Measurements from ENCODE around the gene MTUS2. TPM values are rescaled to one million over a fixed set of nuclear protein-coding genes. Genes with fewer than 3 reads are reported as not detected.

The MTUS2 gene
- total RNA-seq, 4 donors from 2014 or later = 0.16 to 0.75 (median 0.24) TPM

- peaks cover 12% of the 10 kb centered on the region for H3K27me3 ChIP-seq
- intact Hi-C loops (cut with DNase I; ENCODE audit: low total_unique reads) = loop anchor here (5.0 kb wide), 1 partner anchor 607 kb away; no protein-coding TSS in a partner anchor
- peaks cover 0 to 7% (median 4%) of the 10 kb centered on the region in 4 donors for H3K4me1 ChIP-seq
- no peak overlapping the region for H3K27ac ChIP-seq
- 80 to 88% methylated on average over 1 to 17 of the region's 17 CpGs for WGBS, 2 donors (ENCODE audit: low coverage in 1 of 2)
- H3K36me3 ChIP-seq = no peaks in the 10 kb centered on the region
- H3K4me3 ChIP-seq = no peak overlapping the region
- no peaks in the 10 kb centered on the region for H3K9me3 ChIP-seq
- no peak for TF ChIP-seq EP300 (IDR thresholded peaks at IDR 0.05; ENCODE audit: low read depth)
- TF ChIP-seq POLR2AphosphoS5 (IDR thresholded peaks at IDR 0.05) = no peak
- TF ChIP-seq POLR2A (IDR thresholded peaks at IDR 0.05) = no peak
- TF ChIP-seq CTCF (IDR thresholded peaks at IDR 0.05) = no peak
- DNase-seq = no peak
- in situ Hi-C loops (cut with MboI; ENCODE audit: low pct_ligation_motif_present in 1 of 4, low pct_unique_long_range_greater_than_20kb in 1 of 4, low sequenced_read_pairs in 3 of 4) = loop anchor here (10.0 to 25.0 kb wide), 4 partner anchors 199 to 609 kb away; no protein-coding TSS in a partner anchor
Observed at GRCh38 chr13:29505511-29505910, 685.4 kb downstream of the MTUS2 start.

GRCh38 chr13:29505950-29506349, 685.8 kb downstream of the MTUS2 start:
- intact Hi-C loops (cut with DNase I; ENCODE audit: low total_unique reads) = loop anchor here (5.0 kb wide), 1 partner anchor 606 kb away; no protein-coding TSS in a partner anchor
- Histone ChIP-seq H3K9me3 (no peaks in the 10 kb centered on the region), H3K27me3 (peaks cover 12% of the 10 kb centered on the region), H3K4me3 (no peak overlapping the region), H3K27ac (no peak overlapping the region), H3K4me1 (peaks cover 0 to 7% (median 4%) of the 10 kb centered on the region in 4 donors), H3K36me3 (no peaks in the 10 kb centered on the region)
- TF ChIP-seq POLR2AphosphoS5 (IDR thresholded peaks at IDR 0.05) = no peak
- no peak for TF ChIP-seq EP300 (IDR thresholded peaks at IDR 0.05; ENCODE audit: low read depth)
- TF ChIP-seq POLR2A (IDR thresholded peaks at IDR 0.05) = no peak
- TF ChIP-seq CTCF (IDR thresholded peaks at IDR 0.05) = no peak
- in situ Hi-C loops (cut with MboI; ENCODE audit: low pct_ligation_motif_present in 1 of 4, low pct_unique_long_range_greater_than_20kb in 1 of 4, low sequenced_read_pairs in 3 of 4) = loop anchor here (10.0 to 25.0 kb wide), 4 partner anchors 199 to 609 kb away; no protein-coding TSS in a partner anchor
- no peak for DNase-seq
- 78% methylated on average over 10 of the region's 10 CpGs; no CpG with 5 or more reads in 1 of the 2 donors for WGBS, 2 donors (ENCODE audit: low coverage in 1 of 2)

GRCh38 chr13:29507356-29507755, 687.2 kb downstream of the MTUS2 start:
- Histone ChIP-seq H3K27me3 (peaks cover 12% of the 10 kb centered on the region), H3K27ac (no peak overlapping the region), H3K36me3 (no peaks in the 10 kb centered on the region), H3K4me3 (no peak overlapping the region), H3K9me3 (no peaks in the 10 kb centered on the region), H3K4me1 (peaks cover 0 to 7% (median 4%) of the 10 kb centered on the region in 4 donors)
- no peak for TF ChIP-seq POLR2A (IDR thresholded peaks at IDR 0.05)
- TF ChIP-seq EP300 (IDR thresholded peaks at IDR 0.05; ENCODE audit: low read depth) = no peak
- no peak for TF ChIP-seq CTCF (IDR thresholded peaks at IDR 0.05)
- TF ChIP-seq POLR2AphosphoS5 (IDR thresholded peaks at IDR 0.05) = no peak
- DNase-seq = no peak
- 70 to 80% methylated on average over 2 to 14 of the region's 14 CpGs for WGBS, 2 donors (ENCODE audit: low coverage in 1 of 2)
- intact Hi-C loops (cut with DNase I; ENCODE audit: low total_unique reads) = loop anchor here (5.0 kb wide), 1 partner anchor 605 kb away; no protein-coding TSS in a partner anchor
- in situ Hi-C loops (cut with MboI; ENCODE audit: low pct_ligation_motif_present in 1 of 4, low pct_unique_long_range_greater_than_20kb in 1 of 4, low sequenced_read_pairs in 3 of 4) = loop anchor here (10.0 to 25.0 kb wide), 4 partner anchors 197 to 607 kb away; no protein-coding TSS in a partner anchor

GRCh38 chr13:29508130-29508875, 688.2 kb downstream of the MTUS2 start:
- Histone ChIP-seq H3K4me3 (no peak overlapping the region), H3K36me3 (no peaks in the 10 kb centered on the region), H3K27me3 (peaks cover 7% of the 10 kb centered on the region), H3K9me3 (no peaks in the 10 kb centered on the region), H3K27ac (no peak overlapping the region), H3K4me1 (peaks cover 0 to 7% (median 4%) of the 10 kb centered on the region in 4 donors)
- peak; percentile 88 for DNase-seq
- in situ Hi-C loops (cut with MboI; ENCODE audit: low pct_ligation_motif_present in 1 of 4, low pct_unique_long_range_greater_than_20kb in 1 of 4, low sequenced_read_pairs in 3 of 4) = loop anchor here (10.0 to 25.0 kb wide), 4 partner anchors 196 to 606 kb away; no protein-coding TSS in a partner anchor
- intact Hi-C loops (cut with DNase I; ENCODE audit: low total_unique reads) = loop anchor here (5.0 kb wide), 1 partner anchor 604 kb away; no protein-coding TSS in a partner anchor
- WGBS, 2 donors (ENCODE audit: low coverage in 1 of 2) = 51% methylated on average over 15 of the region's 16 CpGs; no CpG with 5 or more reads in 1 of the 2 donors
- TF ChIP-seq POLR2AphosphoS5 (IDR thresholded peaks at IDR 0.05) (no peak), CTCF (IDR thresholded peaks at IDR 0.05) (peak; percentile 93 to 98 (median 97)), POLR2A (IDR thresholded peaks at IDR 0.05) (no peak), EP300 (IDR thresholded peaks at IDR 0.05; ENCODE audit: low read depth) (no peak)
